Heart left ventricle (tissue), 16 donors: Measurements from ENCODE around the gene GFY. TPM values are rescaled to one million over a fixed set of nuclear protein-coding genes. Genes with fewer than 3 reads are reported as not detected.
A peak's percentile ranks its signal among the peaks of the same experiment; 100 is the strongest.

Source experiments
- ATAC-seq, 4 donors: fragments of 200-7000 bp; cut with Tn5 transposase; one replicate each; pipeline ENCODE4 v1.9.1; 2020 to 2022; ENCODE audit warnings: moderate library complexity in 4 of 4, mild to moderate bottlenecking in 3 of 4, moderate number of reproducible peaks in 1 of 4
- DNase-seq, 5 donors: peaks; one replicate each; pipeline ENCODE4 v3.0.0-alpha.2; 2020
- H3K27ac ChIP-seq, 12 donors: fragments of 200-600 bp; sonication (generic) in 4 of 12; one replicate each; pipeline versions ENCODE4 v1.5.0 to v1.8.0; 2016 to 2022; ENCODE audit warnings: mild to moderate bottlenecking in 2 of 12
- H3K27me3 ChIP-seq, 9 donors: fragments of 200-600 bp; sonication (generic) in 2 of 9; one replicate each; pipeline versions ENCODE4 v1.5.1 to v1.8.0; 2016 to 2022; ENCODE audit warnings: mild to moderate bottlenecking in 3 of 9
- H3K36me3 ChIP-seq, 9 donors: fragments of 200-600 bp; sonication (generic) in 2 of 9; one replicate each; pipeline versions ENCODE4 v1.5.0 to v1.8.0; 2018 to 2022; ENCODE audit warnings: mild to moderate bottlenecking in 2 of 9
- H3K4me1 ChIP-seq, 12 donors: fragments of 200-600 bp; sonication (generic) in 4 of 12; one replicate each; pipeline versions ENCODE4 v1.5.0 to v1.8.0; 2016 to 2022; ENCODE audit warnings: mild to moderate bottlenecking in 3 of 12
- H3K4me3 ChIP-seq, 12 donors: fragments of 200-600 bp; sonication (generic) in 4 of 12; one replicate each; pipeline versions ENCODE4 v1.5.0 to v1.8.0; 2017 to 2022; ENCODE audit warnings: mild to moderate bottlenecking in 9 of 12, moderate library complexity in 4 of 12
- H3K9me3 ChIP-seq, 12 donors: fragments of 200-600 bp; sonication (generic) in 4 of 12; one replicate each; pipeline versions ENCODE4 v1.5.0 to v1.8.0; 2016 to 2022; ENCODE audit warnings: mild to moderate bottlenecking in 1 of 12
- CTCF ChIP-seq, 12 donors: fragments of 200-600 bp; sonication (generic) in 4 of 12; IDR thresholded peaks; one replicate each; pipeline versions ENCODE4 v1.5.0 to v1.8.0; 2018 to 2022; ENCODE audit warnings: antibody characterized with exemption in 12 of 12, mild to moderate bottlenecking in 5 of 12
- POLR2A ChIP-seq, 2 donors: fragments of 450-650 bp; IDR thresholded peaks; one replicate each; pipeline ENCODE4 v1.6.1; 2017; ENCODE audit warnings: antibody characterized with exemption in 2 of 2, mild to moderate bottlenecking in 2 of 2, moderate library complexity in 2 of 2
- WGBS, 4 donors: extraction: QIAGEN DNeasy Blood & Tissue Kit in 2 of 4; methylation state at CpG; one replicate each; pipeline versions ENCODE4 v1.1.5 to v1.1.7; 2013 to 2018; 5-methylcytosine and 5-hydroxymethylcytosine counted together
- intact Hi-C, 10 donors: fragments of 100-400 bp; cut with DNase I; formaldehyde crosslinking; loops; one replicate each; pipeline versions ENCODE4 v1.11.1 to v1.14.2; 2022
- polyA plus RNA-seq, 2 donors: library from polyadenylated mRNA; stranded (reverse); fragments of 200-250 nt; gene quantifications; one replicate each; pipeline ENCODE4 v1.2.3, GENCODE V29; 2013
- total RNA-seq, 9 donors: library from RNA; depleted of rRNA in 2 of 9; stranded (reverse); fragments of >200 nt in 2 of 9; fragmentation: NEBNext Ultra II Directional in 3 of 9; extraction: Animal tissue kit (Norgen Biotek cat#: 25700) in 3 of 9; gene quantifications; one replicate each; pipeline versions ENCODE4 v1.1.0 to v1.2.4, GENCODE V29; 2016 to 2023
- donor health status: ischemic (EF 13 %, LVEDD 7.1; RV severe dilation, severe dysfunction).
- donor health status: healthy with polysubstance abuse.
- donor health status: DM: no; HTN: yes; CAD: no.
- donor health status: DM: no; HTN: no; CAD: no.
- donor health status: ischemic (EF 25% LVEDD 6.9; RV normal size, moderate dysfunction).
- donor health status: ischemic (EF 25% LVEDD 5.7; RV mildly dilated, moderate dysfunction).
- donor health status: healthy.
- donor health status: DM: yes; HTN: yes; CAD: no.
- donor health status: ischemic (EF 35%, LVEDD 5.7; RV mildly dilated, moderate dysfunction).
- donor health status: nonischemic (EF 11% LVEDD 7.7; RV severe dilation, severe dysfunction).
- donor health status: DM: yes; HTN: yes; CAD: no.
- donor health status: PGD.
- donor health status: ischemic (EF 29% LVEDD 5.4; RV normal size, mild dysfunction).
- donor health status: nonischemic (EF 23%, LVEDD 6.1; RV moderate dilation, normal function).

GFY gene
- total and polyA plus RNA-seq, 11 donors, result 0.12 TPM; not detected in 10

GRCh38 chr19:49382639-49383038, 42.5 kb upstream of the GFY start:
- ATAC-seq, result no peak
- H3K4me1 ChIP-seq, result no peaks in the 10 kb centered on the region
- no peaks in the 10 kb centered on the region for H3K36me3 ChIP-seq
- TF ChIP-seq POLR2A (IDR thresholded peaks at IDR 0.05), result no peak
- no peak overlapping the region for H3K27ac ChIP-seq
- intact Hi-C loops, result loop anchor here in 1 of 10 donors (10.0 kb wide), 1 partner anchor 158 kb away; no protein-coding TSS in a partner anchor
- no peak for DNase-seq
- peaks cover 0 to 8% (median 0%) of the 10 kb centered on the region in 9 donors for H3K27me3 ChIP-seq
- H3K4me3 ChIP-seq, result no peak overlapping the region
- WGBS, 4 donors, result 87 to 92% (median 89%) methylated on average over 5 of the region's 5 CpGs
- H3K9me3 ChIP-seq, result peaks cover 0 to 19% (median 8%) of the 10 kb centered on the region in 12 donors

- TF ChIP-seq POLR2A (IDR thresholded peaks at IDR 0.05), result no peak
- TF ChIP-seq CTCF (IDR thresholded peaks at IDR 0.05), result no peak
- Histone ChIP-seq H3K4me1 (no peaks in the 10 kb centered on the region), H3K4me3 (no peak overlapping the region), H3K27ac (no peak overlapping the region), H3K36me3 (no peaks in the 10 kb centered on the region), H3K27me3 (peaks cover 0 to 10% (median 0%) of the 10 kb centered on the region in 9 donors), H3K9me3 (peaks cover 0 to 19% (median 8%) of the 10 kb centered on the region in 12 donors)
- ATAC-seq (no peak), DNase-seq (no peak)
- intact Hi-C loops, result loop anchor here in 1 of 10 donors (10.0 kb wide), 1 partner anchor 159 kb away; no protein-coding TSS in a partner anchor
- WGBS, 4 donors, result 2 to 91% (median 64%) methylated on average over 1 of the region's 1 CpG
These were observed 41.6 kb upstream of the GFY start for GRCh38 chr19:49383599-49383998.

GRCh38 chr19:49387936-49388372, 37.2 kb upstream of the GFY start, which contains the start of gene KASH5:
Gene KASH5, plus strand, starts transcription at chr19:49388249. Its CDS starts 2,635 bp downstream, at chr19:49390884.
- intact Hi-C loops, result loop anchor here in 1 of 10 donors (10.0 kb wide), 1 partner anchor 163 kb away; no protein-coding TSS in a partner anchor
- TF ChIP-seq CTCF (IDR thresholded peaks at IDR 0.05) (no peak), POLR2A (IDR thresholded peaks at IDR 0.05) (no peak)
- Histone ChIP-seq H3K4me3 (peak within 1 kb of the TSS in 8 of 12 donors; percentile 10 to 35 (median 18)), H3K27ac (no peak within 1 kb of the TSS), H3K9me3 (peaks cover 0 to 5% (median 0%) of the 10 kb centered on the region in 12 donors), H3K4me1 (peaks cover 0 to 6% (median 0%) of the 10 kb centered on the region in 12 donors), H3K27me3 (peaks cover 0 to 11% (median 0%) of the 10 kb centered on the region in 9 donors), H3K36me3 (no peaks in the 10 kb centered on the region)
- ATAC-seq, result peak in 3 of 4 donors; percentile 74 to 89 (median 79)
- 44 to 59% (median 55%) methylated on average over 38 to 40 of the region's 40 CpGs for WGBS, 4 donors
- peak; percentile 60 to 93 (median 75) for DNase-seq

GRCh38 chr19:49389406-49389805, 35.8 kb upstream of the GFY start:
- intact Hi-C loops, result loop anchor here in 1 of 10 donors (10.0 kb wide), 1 partner anchor 165 kb away; no protein-coding TSS in a partner anchor
- no peak overlapping the region for H3K4me3 ChIP-seq
- TF ChIP-seq POLR2A (IDR thresholded peaks at IDR 0.05) (no peak), CTCF (IDR thresholded peaks at IDR 0.05) (no peak)
- H3K36me3 ChIP-seq, result no peaks in the 10 kb centered on the region
- WGBS, 4 donors, result 86 to 92% (median 89%) methylated on average over 20 of the region's 20 CpGs
- no peak overlapping the region for H3K27ac ChIP-seq
- peaks cover 0 to 6% (median 0%) of the 10 kb centered on the region in 12 donors for H3K4me1 ChIP-seq
- H3K27me3 ChIP-seq, result peaks cover 0 to 19% (median 0%) of the 10 kb centered on the region in 9 donors
- DNase-seq (no peak), ATAC-seq (no peak)
- H3K9me3 ChIP-seq, result no peaks in the 10 kb centered on the region
